Suprapubic skin (tissue), 4 donors: ENCODE data around the gene RBM15.

ENCODE experiments used
- CTCF ChIP-seq, 2 donors: fragments of 200-600 bp in 1 of 2; fragments of 450-650 bp in 1 of 2; sonication (generic) in 1 of 2; IDR thresholded peaks; one replicate each; pipeline ENCODE4 v1.5.1; 2016 to 2019; ENCODE audit warnings: antibody characterized with exemption in 2 of 2, mild to moderate bottlenecking in 1 of 2, moderate library complexity in 1 of 2
- EP300 ChIP-seq: sonication (generic); formaldehyde crosslinking; IDR thresholded peaks from one replicate; pipeline ENCODE4 v1.6.1; 2017; ENCODE audit warnings: antibody characterized with exemption
- POLR2A ChIP-seq, 2 donors: fragments of 450-650 bp; IDR thresholded peaks; one replicate each; pipeline ENCODE4 v1.6.1; 2017; ENCODE audit warnings: antibody characterized with exemption in 2 of 2, mild to moderate bottlenecking in 2 of 2, moderate library complexity in 2 of 2
- POLR2AphosphoS5 ChIP-seq, 3 donors: sonication (generic); formaldehyde crosslinking; IDR thresholded peaks; one replicate each; pipeline ENCODE4 v1.6.1; 2017; ENCODE audit warnings: antibody characterized with exemption in 3 of 3

GRCh38 chr1:110343249-110343648 lies 4.1 kb downstream of the RBM15 start:
- TF ChIP-seq CTCF (IDR thresholded peaks at IDR 0.05) (no peak), POLR2AphosphoS5 (IDR thresholded peaks at IDR 0.05) (no peak), POLR2A (IDR thresholded peaks at IDR 0.05) (no peak), EP300 (no peak)
